HG02852 (cell line): Measurements from ENCODE around the gene BRD7.

Experiments
- ATAC-seq: cut with Tn5 transposase; IDR thresholded peaks from one replicate; pipeline ENCODE4 v1.9.1; 2021; ENCODE audit warnings: mild to moderate bottlenecking, moderate library complexity; ENCODE audit not compliant: unreplicated experiment

BRD7 gene

DNA sequence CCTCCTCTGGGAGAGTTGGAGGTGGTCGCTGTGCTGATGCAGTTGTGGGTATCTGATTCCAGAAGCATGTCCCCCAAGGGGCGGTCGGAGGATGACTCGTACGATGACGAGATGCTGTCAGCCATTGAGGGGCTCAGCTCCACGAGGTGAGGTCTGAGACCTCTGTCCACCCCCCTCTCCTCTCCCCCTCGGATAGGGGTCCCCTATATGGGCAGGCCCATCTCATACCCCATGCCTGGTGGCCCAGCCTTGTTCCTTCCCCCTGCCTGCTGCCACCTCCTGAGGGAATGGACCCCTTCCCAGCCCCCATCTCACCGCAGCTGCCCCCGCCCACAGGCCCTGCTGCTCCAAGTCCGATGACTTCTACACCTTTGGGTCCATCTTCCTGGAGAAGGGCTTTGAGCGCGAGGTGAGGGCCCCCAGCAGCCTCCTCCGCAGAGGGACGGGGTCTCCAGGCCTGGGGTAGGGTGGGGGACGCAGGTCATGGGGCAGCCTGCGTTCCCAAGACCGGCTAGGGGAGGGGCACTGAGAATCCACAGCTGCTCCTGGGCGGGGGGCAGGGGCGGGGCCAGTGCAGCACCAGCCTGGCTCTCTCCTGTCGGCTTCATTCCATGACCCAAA, 63.2 kb downstream of the BRD7 start:
- ATAC-seq = no peak

DNA sequence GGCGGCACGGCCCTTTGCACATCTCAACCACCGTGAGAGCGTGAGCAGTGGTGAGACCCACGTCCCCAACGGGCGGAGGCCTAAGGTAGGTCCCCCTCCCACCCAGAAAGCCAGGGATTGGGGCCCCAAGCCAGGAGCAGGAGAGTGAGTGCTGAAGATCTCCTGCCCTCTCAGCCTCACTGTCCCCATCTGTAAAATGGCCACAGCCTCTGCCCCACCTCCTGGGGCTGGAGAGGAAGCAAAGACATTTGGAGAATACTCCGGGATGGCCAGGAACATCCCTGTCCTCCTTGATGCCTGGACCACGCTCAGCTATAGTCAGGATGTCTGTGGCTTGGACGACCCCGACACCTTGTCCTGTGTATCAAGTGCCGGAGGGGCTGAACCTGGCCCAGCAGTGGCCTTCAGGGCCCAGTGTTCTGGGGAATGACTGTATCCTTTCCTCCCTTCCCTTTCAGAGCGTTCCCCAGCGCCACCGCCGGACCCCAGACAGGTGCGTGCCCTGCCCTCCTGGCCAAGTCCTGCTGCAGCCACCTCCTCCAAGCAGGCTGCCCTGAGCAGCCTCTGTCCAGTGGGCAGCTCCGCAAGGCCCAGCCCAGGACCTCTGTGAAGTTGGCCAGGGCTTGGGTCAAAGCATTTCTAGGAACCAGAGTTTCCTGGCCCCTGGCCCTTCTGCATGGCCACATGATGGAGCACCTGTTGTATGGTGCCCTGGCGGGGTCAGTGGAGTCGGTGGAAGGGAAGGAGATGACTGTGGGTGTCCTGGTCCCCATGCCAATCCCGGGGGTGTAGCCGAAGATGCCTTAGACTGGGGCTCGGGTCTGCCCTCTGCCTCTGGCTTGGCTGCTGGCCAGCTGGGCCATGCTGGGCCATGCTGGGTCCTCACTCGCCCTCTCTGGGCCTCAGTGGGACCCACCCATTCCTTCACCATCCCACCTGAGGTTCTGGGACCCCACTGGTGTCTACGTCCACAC, 64.0 kb downstream of the BRD7 start:
- ATAC-seq = no peak

DNA sequence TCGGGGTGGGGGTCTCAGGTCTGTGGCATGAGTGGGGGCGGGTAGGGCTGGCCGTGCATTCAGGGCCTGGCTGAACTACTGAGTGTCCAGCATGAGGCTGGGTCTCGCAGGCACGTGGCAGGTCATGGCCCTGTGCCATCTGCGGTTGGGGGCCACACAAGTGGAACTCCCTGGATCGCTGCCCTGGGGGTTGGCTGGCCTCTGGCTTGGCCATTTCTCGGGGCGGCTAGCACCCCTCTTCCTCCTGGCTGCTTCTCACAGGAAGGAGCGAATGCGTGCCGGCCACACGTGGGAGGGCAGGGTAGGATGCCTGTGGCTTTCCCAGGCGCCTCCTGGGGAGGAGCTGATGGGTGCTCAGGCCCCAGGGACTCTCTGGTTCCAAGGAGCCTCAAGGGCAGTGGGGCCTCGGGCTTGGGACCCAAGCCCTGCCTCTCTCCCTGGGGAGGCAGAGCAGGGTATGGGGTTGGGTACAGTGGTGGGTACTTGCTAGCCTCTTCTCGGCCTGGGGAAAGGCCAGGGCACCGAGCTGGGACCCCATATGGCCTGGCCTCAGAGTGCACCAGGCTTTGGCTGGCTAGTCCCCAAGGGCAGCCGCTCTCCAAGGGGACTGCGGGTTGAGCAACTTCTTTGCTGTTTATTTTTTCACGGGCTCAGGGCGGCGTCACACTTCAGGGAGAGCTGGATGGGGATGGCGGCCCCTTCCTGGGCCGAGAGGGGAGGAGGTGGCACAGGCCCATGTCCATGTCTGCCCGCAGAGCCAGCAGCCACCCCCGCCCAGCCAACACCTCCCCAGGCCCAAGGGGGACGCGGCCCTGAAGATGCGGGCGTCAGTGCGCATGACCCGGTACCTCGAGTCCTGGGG, 65.0 kb downstream of the BRD7 start:
- no peak for ATAC-seq

DNA sequence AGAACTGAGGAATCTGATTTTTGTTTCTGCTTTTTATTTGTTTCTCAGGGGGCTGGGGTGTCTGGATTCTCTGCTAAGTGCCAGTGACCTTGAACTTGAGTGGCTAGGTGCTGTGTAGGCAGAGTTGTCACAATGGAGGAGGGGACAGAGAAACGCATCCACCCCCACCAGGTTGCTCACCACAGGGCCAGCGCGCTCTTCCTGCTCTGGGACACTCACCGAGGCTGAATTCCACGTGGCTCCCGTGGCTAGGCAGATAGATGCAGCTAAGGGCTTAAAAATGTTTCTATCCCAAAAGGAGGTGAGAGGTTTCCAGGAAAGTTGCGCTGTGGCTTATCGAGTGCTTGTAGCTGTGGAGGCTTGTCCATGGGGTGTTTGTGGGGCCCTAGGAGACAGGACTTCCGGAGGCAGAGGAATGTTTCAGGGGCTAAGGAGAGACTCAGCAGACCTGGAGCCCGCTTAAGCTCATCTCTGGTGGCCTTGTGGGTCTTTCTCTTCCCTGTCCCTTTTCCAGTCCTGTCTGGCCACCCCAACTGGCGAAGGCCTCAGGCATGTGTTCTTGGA, 65.7 kb downstream of the BRD7 start:
- no peak for ATAC-seq

DNA sequence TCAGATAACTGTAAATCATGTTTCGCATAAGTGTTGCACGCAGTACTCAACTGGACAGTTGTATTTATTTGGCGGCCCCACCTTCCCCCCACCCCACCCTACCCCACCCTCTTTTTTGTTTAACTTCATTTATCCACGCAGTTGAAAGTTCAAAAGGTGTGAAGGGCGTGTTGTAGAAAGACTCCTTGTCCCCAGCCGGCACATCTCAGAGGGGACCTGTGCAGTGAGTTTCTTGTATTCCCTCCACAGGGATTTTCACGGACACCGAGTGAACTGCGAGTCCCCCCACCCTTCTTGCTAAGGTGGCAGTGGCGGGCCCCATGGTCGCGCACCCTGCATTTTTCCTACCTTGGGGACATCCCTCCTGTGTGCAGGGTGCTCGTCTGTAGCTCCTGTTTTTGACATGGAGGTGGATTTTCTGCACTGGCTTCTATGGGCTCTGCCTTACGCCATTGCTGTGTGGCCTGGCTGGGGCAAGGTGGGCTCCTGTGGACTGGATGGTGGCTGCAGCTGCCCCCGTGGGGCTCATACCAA, 66.2 kb downstream of the BRD7 start:
- no peak for ATAC-seq

DNA sequence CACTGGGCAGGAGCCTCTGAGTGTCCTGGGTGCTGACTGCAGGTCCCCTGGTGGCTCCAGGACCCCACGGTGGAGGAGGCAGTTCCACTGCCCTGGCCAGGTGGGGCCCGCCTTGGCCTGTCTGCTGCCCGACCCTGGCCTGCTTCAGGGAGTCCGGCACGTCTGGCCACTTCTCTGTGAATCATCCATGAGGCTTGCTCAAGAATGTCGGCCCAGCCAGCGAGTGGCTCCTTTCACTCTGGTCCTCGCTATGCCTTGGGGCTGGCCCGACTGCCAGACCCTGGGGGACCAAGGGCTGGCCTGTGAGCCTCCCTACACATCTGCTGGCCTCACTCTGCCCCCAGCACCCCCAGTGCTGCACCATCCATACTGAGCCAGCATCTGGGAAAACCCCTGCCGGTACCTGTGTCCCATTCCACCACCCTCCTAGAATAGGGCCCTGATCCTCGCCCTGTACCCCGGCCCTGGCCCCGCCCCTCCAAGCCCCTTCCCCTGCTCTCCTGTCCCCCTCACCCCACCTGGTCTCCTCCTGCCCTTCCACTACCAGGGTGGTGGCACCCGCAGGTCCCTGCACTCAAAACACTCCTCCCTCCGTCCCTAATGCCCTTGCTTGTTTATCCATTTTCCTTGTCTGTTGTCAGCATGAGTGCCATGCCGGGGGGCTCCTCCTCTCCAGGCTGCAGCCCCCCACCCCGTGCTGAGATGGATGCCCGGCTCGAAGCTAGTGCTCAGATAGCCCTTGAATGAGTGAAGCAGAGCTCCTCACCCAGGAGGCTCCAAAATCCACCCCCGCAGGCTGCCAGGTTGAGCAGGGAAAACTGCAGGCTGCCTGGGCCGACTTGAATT, 66.9 kb downstream of the BRD7 start:
- ATAC-seq = no peak

DNA sequence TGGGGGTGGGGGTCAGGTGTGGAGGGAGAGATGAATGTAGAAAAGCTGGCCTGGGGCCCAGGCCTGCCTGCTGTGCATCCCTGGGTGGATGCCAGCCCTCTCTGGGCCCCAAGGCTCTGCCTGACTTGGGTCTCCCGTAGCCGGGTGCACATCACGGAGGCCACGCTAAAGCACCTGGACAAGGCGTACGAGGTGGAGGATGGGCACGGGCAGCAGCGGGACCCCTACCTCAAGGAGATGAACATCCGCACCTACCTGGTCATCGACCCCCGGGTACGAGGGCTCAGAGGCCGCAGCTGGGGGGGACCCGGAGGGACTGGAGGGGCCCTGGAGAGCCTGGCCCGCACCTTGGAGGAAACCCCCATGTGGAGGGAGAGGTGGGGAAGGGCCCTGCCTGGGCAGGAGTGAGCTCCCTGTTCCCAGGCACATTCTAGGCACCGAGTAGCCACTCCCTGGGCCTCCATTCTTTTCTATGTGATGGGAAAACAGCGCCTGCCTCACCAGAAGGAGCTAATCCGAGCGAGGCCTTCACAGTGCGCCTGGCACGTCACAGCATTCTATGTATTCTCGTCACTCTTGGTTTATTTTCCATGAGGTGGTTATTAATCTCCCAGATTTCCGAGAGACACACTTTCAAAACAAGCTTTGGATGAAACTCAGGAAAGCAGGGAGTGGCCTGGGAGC, 67.7 kb downstream of the BRD7 start:
- no peak for ATAC-seq

DNA sequence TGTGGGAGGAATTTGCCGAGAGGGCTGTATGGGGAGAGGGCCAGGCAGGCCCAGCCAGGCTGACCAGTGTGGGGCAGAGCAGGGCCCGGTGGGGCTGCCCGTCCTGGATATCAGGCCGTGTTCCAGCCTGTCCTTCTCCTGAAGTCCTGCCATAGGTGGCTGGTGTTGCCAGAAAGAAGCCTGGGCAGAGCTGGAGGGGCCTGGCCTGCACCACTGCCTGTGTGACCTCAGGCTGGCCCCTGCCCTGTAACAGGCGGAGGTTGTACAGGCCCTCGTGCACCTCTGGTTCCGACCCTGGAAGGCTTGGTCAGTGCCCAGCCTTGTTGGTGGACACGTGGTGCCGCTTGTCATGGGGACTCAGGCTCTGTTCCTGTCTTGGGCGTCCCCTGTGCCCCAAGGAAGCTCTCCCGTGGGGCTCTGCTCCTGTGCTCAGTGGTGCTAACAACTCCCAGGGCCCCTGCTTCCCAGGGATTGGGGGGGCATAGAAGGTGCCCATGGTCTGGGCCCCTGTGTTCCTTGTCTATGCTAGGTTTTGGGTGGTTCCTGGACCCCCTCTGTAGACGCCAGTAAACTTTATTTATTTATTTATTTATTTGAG, 69.2 kb downstream of the BRD7 start:
- no peak for ATAC-seq

DNA sequence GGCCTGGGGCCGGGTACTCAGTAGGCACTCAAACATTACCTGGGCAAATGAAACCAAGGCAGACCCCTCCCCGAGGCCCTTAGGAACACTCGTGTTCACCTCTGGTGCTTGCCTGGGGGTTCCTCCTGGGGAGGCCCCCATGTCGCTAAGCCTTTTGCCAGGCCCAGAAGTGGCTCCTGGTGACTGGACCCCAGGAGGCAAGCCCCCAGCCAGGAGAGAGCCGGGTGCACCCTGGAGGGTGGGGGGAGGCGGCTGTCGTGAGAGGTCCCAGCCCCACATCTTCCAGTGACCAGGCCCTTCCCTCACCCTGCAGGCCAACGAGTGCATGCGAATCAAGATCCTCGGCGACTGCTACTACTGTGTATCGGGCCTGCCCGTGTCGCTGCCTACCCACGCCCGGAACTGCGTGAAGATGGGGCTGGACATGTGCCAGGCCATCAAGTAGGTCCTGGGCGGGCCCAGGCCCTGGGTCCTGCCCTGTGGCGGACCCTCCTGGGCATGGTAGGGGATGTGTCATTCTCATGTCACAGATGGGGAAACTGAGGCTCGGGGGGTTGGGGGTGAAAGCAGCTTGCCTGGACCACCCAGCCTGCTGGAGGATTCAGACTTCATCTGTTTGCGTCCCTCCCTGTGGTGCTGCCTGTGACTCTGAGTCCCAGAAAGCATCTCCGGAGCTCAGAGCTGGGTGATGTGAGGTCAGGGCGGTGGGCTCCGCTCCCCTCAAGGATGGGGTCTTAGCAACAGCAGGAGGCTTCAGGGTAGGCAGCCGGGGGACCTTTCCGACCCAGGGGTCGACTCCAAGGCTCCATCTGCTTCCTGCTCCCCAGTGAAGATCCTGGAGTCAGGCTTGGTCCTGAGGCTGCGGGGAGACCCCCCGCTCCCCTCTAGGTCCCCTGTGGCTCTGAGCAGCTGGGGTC, 69.9 kb downstream of the BRD7 start:
- ATAC-seq = no peak

DNA sequence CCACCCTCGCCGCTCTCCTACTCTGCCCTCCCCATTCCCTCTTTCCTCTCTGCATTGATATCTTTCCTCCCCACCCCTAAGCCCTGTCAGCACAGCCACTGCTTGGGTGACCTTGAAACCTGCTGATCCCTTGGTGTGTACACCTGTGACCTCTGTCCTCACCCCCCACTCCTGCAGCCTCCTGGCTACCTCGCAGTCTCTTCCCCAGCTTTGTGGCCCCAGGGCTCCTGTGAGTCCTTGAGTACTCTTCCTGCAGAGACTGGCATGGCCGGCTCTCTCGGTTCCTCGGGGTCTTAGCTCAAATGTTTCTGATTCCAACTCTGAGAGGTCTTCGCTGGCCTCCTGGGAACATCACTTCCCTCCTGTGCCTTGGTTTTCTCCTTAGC, 70.7 kb downstream of the BRD7 start:
- no peak for ATAC-seq

DNA sequence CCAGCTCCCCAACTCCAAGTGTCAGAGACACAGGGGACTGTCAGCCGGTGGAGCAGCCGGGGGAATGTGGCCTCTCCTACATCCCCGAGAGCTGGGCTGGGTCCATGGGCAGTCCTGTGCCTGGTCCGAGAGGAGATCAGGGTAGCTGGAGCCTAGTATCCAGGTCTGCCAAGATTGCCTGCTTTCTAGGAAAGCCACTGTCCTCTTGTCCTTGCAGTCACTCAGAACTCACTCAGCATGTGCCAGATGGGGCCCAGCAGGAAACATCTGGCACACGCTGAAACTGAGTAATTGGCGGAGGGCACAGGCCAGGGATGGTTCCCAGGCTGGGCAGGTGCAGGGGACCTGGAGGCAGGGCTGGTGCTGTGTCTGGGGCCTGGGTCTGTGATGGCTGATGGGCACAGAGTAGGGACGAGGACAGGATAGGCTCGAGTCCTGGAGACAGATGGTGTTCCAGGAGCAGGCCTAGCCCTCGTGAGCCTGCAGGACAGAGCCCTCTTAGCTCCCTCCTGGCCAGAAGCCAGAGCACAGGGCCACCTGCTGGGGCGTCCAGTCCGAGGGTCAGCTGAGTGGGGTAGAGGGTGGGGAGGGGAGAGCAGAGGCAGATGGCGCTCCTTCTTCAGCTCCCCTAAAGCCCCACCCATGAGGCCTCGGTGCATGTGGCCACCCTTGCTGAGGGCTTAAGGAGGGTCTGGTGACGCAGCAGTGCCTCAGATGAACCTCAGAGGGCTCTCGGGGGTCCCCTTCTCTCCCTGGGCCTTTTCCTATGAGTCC, 71.3 kb downstream of the BRD7 start:
- no peak for ATAC-seq

DNA sequence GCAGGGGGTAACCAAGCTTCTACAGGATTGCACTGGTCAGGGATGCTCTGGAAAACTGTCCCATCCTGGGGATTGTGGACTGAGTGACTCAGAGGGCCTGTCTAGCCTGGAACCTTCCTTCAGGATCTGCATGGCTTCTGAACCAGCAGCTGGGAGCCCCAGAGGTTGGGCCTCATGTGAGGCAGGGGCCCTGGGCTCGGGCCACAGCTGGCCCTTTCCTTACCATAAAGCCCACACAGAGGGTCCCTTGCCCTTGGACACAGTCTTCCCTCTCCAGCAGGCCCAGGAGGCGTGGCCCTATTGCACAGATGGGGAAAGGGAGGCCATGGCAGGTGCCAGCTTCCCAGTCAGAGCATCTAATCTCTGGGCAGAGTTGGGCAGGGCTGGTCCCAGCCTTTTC, 72.0 kb downstream of the BRD7 start:
- ATAC-seq = no peak

DNA sequence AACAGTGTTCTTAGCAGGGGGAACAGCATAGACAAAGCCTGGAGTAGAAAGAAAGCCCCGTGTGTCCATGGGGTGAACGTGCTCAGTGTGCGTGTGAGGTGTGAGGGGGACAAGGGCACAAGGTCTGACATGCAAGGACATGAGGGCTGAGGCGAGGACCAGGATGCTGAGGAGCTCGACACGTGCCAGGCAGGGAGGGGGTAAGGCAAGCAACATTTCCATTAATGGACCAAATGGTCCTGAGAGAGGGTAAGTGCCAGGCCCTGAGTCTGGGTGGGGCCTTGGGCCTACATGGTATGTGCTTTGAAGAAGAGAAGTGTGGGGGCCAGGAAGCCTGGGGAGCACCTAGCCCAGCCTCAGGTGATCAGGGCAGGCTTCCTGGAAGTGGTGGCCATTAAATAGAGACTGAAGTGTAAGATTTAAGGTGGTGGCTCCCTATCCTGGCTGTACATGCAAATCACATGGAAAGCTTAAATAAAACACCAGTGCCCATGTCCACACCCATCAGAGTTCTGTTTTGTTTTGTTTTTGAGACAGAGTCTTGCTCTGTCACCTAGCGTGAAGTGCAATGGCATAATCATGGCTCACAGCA, 73.2 kb downstream of the BRD7 start:
- ATAC-seq = no peak

DNA sequence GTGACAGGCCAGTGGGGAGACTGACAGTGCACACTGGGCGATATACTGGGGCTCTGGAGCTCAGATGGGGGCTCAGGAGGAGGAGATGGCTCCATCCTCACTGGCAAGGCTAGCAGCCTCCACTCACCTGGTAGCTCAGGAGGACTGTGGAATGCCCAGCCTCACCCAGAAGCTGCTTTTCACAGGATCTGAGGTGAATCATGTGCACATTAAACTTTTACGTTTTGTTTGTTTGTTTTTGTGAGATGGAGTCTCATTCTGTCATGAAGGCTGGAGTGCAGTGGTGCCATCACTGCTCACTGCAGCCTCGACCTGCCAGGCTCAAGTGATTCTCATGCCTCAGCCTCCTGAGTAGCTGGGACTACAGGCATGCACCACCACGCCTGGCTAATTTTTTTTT, 73.8 kb downstream of the BRD7 start:
- ATAC-seq = no peak

DNA sequence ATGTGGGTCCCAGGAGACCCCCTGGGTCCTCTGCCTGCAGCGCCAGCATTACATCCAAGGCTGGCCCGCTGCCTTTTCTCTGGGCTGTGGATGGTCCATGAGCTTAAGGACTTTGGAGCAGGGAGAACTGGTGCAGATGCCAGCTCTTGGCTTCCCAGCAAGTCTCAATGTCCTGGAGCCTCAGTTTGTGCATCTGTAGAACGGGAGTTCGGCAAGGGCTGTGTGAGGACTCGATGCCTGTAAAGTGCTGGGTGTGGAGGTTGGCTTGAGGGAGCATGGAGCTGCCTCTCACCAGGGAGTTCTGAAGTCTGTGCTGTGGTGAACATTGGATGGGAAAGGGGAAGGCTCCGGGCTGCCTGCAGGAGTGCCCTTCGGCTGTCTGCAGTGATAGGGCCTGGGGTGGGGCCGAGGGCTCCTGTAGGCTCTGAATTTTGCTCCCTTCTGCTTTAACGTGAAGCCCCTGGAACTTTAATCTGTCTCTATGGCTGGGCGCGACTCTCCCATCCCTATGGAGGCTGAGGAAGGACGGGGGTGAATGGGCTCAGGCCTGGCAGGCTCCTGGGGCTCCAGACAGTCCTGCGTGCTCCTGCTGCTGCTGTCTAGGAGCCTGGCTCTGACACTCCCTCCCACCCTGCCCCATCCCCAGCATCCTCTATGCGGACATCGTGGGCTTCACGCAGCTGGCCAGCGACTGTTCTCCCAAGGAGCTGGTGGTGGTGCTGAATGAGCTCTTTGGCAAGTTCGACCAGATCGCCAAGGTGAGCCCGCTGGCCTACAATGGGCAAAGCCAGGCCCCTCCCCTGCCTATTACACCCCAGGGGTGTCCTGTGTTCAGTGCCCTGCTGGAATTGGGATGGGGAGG, 74.6 kb downstream of the BRD7 start:
- no peak for ATAC-seq
